Measurements from ENCODE around the gene TRAPPC5.

The TRAPPC5 gene

GRCh38 chr19:7685546-7686445, 5.2 kb downstream of the TRAPPC5 start:
- TF ChIP-seq CTCF (IDR thresholded peaks at IDR 0.05; ENCODE audit: insufficient read depth, low read length, poor library complexity, severe bottlenecking): no peak
- Histone ChIP-seq H3K36me3 (ENCODE audit: control insufficient read depth, insufficient read depth, low read length) (peaks cover 28% of the 10 kb centered on the region), H3K4me3 (replicated peaks; ENCODE audit: low read depth, low read length) (no peak overlapping the region), H3K27me3 (replicated peaks; ENCODE audit: control insufficient read depth, insufficient read depth, low read length) (no peaks in the 10 kb centered on the region)
- no peak for DNase-seq (ENCODE audit: extremely low read depth, insufficient read length)

GRCh38 chr19:7687177-7687576, 6.5 kb downstream of the TRAPPC5 start:
- Histone ChIP-seq H3K4me3 (replicated peaks; ENCODE audit: low read depth, low read length) (no peak overlapping the region), H3K27me3 (replicated peaks; ENCODE audit: control insufficient read depth, insufficient read depth, low read length) (no peaks in the 10 kb centered on the region), H3K36me3 (ENCODE audit: control insufficient read depth, insufficient read depth, low read length) (peaks cover 35% of the 10 kb centered on the region)
- no peak for DNase-seq (ENCODE audit: extremely low read depth, insufficient read length)
- TF ChIP-seq CTCF (IDR thresholded peaks at IDR 0.05; ENCODE audit: insufficient read depth, low read length, poor library complexity, severe bottlenecking): no peak

- no peak for DNase-seq (ENCODE audit: extremely low read depth, insufficient read length)
- no peak for TF ChIP-seq CTCF (IDR thresholded peaks at IDR 0.05; ENCODE audit: insufficient read depth, low read length, poor library complexity, severe bottlenecking)
- Histone ChIP-seq H3K27me3 (replicated peaks; ENCODE audit: control insufficient read depth, insufficient read depth, low read length) (no peaks in the 10 kb centered on the region), H3K36me3 (ENCODE audit: control insufficient read depth, insufficient read depth, low read length) (peaks cover 40% of the 10 kb centered on the region), H3K4me3 (replicated peaks; ENCODE audit: low read depth, low read length) (no peak overlapping the region)
These were observed 8.5 kb downstream of the TRAPPC5 start for GRCh38 chr19:7689165-7689564.

GRCh38 chr19:7690779-7691258, 10.2 kb downstream of the TRAPPC5 start:
- no peaks in the 10 kb centered on the region for H3K27me3 ChIP-seq (replicated peaks; ENCODE audit: control insufficient read depth, insufficient read depth, low read length)
- H3K4me3 ChIP-seq (replicated peaks; ENCODE audit: low read depth, low read length): no peak overlapping the region
- DNase-seq (ENCODE audit: extremely low read depth, insufficient read length): no peak
- H3K36me3 ChIP-seq (ENCODE audit: control insufficient read depth, insufficient read depth, low read length): peaks cover 55% of the 10 kb centered on the region
- TF ChIP-seq CTCF (IDR thresholded peaks at IDR 0.05; ENCODE audit: insufficient read depth, low read length, poor library complexity, severe bottlenecking): no peak

- no peak for DNase-seq (ENCODE audit: extremely low read depth, insufficient read length)
- peaks cover 58% of the 10 kb centered on the region for H3K36me3 ChIP-seq (ENCODE audit: control insufficient read depth, insufficient read depth, low read length)
- H3K4me3 ChIP-seq (replicated peaks; ENCODE audit: low read depth, low read length): no peak overlapping the region
- no peak for TF ChIP-seq CTCF (IDR thresholded peaks at IDR 0.05; ENCODE audit: insufficient read depth, low read length, poor library complexity, severe bottlenecking)
- H3K27me3 ChIP-seq (replicated peaks; ENCODE audit: control insufficient read depth, insufficient read depth, low read length): no peaks in the 10 kb centered on the region
These were observed 10.9 kb downstream of the TRAPPC5 start for GRCh38 chr19:7691497-7691896.
